ENCODE data around the gene CACNA1G. TPM values are rescaled to one million over a fixed set of nuclear protein-coding genes. Genes with fewer than 3 reads are reported as not detected.

CACNA1G gene
- total RNA-seq, 1 donor from 2014 or later: 0.11 TPM

GRCh38 chr17:50541402-50541715, 19.2 kb upstream of the CACNA1G start:
- DNase-seq (ENCODE audit: extremely low spot score, unreplicated experiment): no peak
- Mint-ChIP-seq H3K27me3 (ENCODE audit: unreplicated experiment) (no peaks in the 10 kb centered on the region), H3K27ac (ENCODE audit: unreplicated experiment) (no peak overlapping the region), H3K9me3 (ENCODE audit: unreplicated experiment) (no peaks in the 10 kb centered on the region), H3K4me3 (ENCODE audit: unreplicated experiment) (peak overlapping the region; percentile 77), H3K4me1 (ENCODE audit: unreplicated experiment) (peaks cover 12% of the 10 kb centered on the region), H3K36me3 (ENCODE audit: unreplicated experiment) (no peaks in the 10 kb centered on the region)
- TF ChIP-seq, protein P1, sequence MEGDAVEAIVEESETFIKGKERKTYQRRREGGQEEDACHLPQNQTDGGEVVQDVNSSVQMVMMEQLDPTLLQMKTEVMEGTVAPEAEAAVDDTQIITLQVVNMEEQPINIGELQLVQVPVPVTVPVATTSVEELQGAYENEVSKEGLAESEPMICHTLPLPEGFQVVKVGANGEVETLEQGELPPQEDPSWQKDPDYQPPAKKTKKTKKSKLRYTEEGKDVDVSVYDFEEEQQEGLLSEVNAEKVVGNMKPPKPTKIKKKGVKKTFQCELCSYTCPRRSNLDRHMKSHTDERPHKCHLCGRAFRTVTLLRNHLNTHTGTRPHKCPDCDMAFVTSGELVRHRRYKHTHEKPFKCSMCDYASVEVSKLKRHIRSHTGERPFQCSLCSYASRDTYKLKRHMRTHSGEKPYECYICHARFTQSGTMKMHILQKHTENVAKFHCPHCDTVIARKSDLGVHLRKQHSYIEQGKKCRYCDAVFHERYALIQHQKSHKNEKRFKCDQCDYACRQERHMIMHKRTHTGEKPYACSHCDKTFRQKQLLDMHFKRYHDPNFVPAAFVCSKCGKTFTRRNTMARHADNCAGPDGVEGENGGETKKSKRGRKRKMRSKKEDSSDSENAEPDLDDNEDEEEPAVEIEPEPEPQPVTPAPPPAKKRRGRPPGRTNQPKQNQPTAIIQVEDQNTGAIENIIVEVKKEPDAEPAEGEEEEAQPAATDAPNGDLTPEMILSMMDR (IDR thresholded peaks at IDR 0.05): no peak

DNA sequence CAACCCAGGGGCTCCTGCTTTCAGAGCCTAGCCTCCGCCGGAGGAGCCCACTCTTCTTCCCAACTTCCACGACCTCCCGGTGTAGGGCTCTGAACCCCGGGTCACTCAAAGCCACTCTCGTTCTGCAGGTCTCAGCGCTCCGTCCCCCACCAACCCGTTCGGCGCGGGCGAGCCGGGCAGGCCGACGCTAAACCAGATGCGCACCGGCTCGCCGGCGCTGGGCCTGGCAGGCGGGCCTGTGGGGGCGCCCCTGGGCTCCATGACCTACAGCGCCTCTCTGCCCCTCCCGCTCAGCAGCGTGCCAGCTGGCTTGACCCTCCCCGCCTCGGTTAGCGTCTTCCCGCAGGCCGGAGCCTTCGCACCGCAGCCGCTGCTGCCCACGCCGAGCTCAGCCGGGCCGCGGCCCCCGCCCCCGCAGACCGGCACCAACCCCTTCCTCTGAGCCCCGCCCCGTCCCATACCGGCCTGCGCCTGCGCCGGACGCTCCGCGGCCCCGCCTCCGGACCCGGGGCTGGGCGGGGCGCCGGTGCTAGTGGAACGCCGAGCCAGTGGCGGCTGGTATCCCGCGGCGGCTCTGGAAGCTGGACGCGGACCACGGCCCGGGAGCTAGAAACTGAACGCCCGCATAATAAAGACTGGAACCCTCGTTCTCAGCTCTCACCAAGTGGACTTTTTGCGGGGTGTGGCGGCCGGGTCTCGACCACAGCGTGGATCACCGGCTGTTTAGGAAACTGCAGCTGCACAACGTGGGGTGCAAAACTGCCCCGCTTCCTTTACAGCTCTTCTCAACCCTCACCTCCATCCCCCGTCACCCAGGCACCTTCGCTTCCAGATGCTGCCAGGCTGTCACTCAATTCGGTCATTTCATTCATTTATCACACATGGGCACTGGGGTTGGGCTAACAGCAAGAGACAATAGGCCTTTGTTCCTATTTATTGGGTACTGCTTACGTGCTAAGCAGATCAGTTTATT, 18.5 kb upstream of the CACNA1G start:
- Mint-ChIP-seq H3K4me3 (ENCODE audit: unreplicated experiment) (peak overlapping the region; percentile 77), H3K4me1 (ENCODE audit: unreplicated experiment) (peaks cover 14% of the 10 kb centered on the region), H3K9me3 (ENCODE audit: unreplicated experiment) (no peaks in the 10 kb centered on the region), H3K27ac (ENCODE audit: unreplicated experiment) (peak overlapping the region; percentile 50), H3K36me3 (ENCODE audit: unreplicated experiment) (no peaks in the 10 kb centered on the region), H3K27me3 (ENCODE audit: unreplicated experiment) (no peaks in the 10 kb centered on the region)
- TF ChIP-seq, protein P1 (IDR thresholded peaks at IDR 0.05): peak; percentile 29
- peak; percentile 96 for DNase-seq (ENCODE audit: extremely low spot score, unreplicated experiment)

GRCh38 chr17:50542795-50543774, 17.4 kb upstream of the CACNA1G start:
- no peak overlapping the region for H3K27ac Mint-ChIP-seq (ENCODE audit: unreplicated experiment)
- no peak overlapping the region for H3K4me3 Mint-ChIP-seq (ENCODE audit: unreplicated experiment)
- no peaks in the 10 kb centered on the region for H3K36me3 Mint-ChIP-seq (ENCODE audit: unreplicated experiment)
- peaks cover 18% of the 10 kb centered on the region for H3K4me1 Mint-ChIP-seq (ENCODE audit: unreplicated experiment)
- no peaks in the 10 kb centered on the region for H3K9me3 Mint-ChIP-seq (ENCODE audit: unreplicated experiment)
- H3K27me3 Mint-ChIP-seq (ENCODE audit: unreplicated experiment): no peaks in the 10 kb centered on the region
- TF ChIP-seq, protein P1 (IDR thresholded peaks at IDR 0.05): no peak
- DNase-seq (ENCODE audit: extremely low spot score, unreplicated experiment): no peak

GRCh38 chr17:50544516-50544915, 16.0 kb upstream of the CACNA1G start:
- no peaks in the 10 kb centered on the region for H3K27me3 Mint-ChIP-seq (ENCODE audit: unreplicated experiment)
- no peak overlapping the region for H3K4me3 Mint-ChIP-seq (ENCODE audit: unreplicated experiment)
- peaks cover 20% of the 10 kb centered on the region for H3K4me1 Mint-ChIP-seq (ENCODE audit: unreplicated experiment)
- DNase-seq (ENCODE audit: extremely low spot score, unreplicated experiment): no peak
- TF ChIP-seq, protein P1 (IDR thresholded peaks at IDR 0.05): no peak
- H3K36me3 Mint-ChIP-seq (ENCODE audit: unreplicated experiment): no peaks in the 10 kb centered on the region
- no peak overlapping the region for H3K27ac Mint-ChIP-seq (ENCODE audit: unreplicated experiment)
- no peaks in the 10 kb centered on the region for H3K9me3 Mint-ChIP-seq (ENCODE audit: unreplicated experiment)

Measured in osteocyte (in vitro differentiated cells).